HG03135 (cell line): ENCODE results near the gene CLSTN2.

Experiments
- ATAC-seq: cut with Tn5 transposase; IDR thresholded peaks from one replicate; pipeline ENCODE4 v1.9.1; 2021; ENCODE audit warnings: mild to moderate bottlenecking, moderate library complexity; ENCODE audit not compliant: unreplicated experiment

The CLSTN2 gene

GRCh38 chr3:140319739-140320138 lies 384.8 kb downstream of the CLSTN2 start:
- no peak for ATAC-seq

GRCh38 chr3:140323561-140323960 lies 388.6 kb downstream of the CLSTN2 start:
- ATAC-seq = no peak

DNA sequence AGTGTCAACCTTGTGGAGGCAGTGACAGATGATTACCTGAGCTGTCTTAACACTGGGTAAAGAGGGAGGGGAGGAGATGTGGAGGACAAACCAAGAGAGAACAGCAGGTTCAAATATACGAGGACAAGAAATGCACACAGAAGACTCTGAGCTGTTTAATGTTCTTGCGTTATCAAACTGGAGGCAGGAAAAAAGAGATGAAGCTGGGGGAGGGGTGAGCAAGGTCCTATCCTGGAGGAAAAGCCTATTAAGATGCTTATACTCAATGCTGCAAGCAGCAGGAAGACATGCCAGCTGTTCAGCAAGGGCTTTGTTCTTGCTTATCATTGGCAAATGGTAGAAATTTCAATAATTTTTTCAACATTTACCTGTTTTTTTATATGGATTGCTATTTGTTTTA lies 397.1 kb downstream of the CLSTN2 start:
- no peak for ATAC-seq

DNA sequence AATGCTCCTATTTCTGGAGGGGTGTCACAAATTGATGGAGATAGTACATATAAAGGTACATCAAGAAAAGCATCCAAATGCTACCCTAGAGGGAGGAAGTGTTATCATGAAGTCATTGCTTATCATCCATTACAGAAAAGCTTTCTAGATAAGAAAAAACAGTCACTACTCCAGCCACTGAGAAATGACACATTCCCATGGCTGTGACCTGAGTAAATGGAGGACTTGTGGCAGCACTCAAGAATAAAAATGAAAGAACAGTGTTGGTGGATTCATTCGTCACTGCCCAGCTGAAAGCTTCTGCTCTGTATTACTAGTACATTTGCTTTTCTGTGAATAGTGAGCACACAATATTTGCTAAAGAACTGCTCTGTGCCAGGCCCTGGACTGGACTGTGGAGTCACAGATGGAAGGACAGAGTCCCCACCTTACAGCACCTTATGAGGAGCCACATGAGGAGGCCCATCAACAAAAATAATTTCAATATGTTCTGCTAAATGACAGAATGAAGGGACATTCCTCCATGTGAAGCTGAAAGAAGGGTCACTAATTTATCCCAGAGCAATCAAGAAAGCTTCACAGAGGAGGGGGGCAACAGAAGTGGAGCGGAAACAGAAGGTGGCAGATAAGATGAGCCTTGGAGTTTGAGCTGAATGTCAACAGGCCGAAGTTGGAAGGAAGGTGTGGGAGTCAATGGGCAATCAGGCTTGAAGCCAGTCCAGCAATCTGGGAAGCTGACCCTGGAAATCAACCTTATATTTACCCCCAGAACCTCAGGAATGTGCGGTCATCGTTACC lies 399.3 kb downstream of the CLSTN2 start:
- ATAC-seq = no peak

DNA sequence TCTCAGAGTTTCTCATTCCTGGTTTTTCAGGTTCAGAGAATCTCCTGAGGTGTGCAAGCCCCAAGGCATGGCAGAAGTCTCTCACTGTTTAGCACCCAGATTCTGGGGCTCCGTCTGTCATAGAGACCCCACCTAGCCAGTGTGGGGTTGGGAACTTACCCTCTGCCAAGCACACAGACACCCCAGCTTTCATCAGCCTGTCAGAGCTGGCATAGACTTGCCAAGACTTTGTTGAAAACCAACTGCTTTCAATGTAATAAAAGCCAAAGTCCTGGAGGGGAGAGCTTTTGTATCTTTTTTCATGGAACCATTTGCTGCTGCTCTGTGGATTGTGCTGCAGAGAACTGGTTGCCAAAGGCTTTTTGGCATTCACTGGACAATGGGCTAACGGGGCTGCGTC lies 401.5 kb downstream of the CLSTN2 start:
- no peak for ATAC-seq

DNA sequence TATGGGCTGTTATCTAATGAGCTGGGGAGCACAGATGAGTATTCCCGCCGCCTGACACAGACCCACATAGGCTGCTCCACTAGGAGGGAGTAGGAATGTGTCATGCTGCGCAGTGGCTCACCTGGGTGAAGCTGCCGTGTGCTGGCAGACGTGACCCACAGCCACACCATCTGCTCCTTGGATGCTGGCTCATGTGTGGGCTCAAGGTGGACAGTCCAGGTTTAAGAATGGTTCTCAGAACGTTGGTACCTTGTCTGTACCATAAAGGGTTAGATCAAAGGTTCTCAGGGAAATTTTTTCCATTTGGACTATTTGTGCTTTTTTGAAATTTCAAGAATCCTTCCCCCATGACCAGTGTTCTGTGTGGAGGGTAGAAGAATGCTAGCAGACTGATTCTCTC lies 403.9 kb downstream of the CLSTN2 start:
- no peak for ATAC-seq

GRCh38 chr3:140341203-140341602 lies 406.2 kb downstream of the CLSTN2 start:
- no peak for ATAC-seq

GRCh38 chr3:140341817-140342403 lies 406.9 kb downstream of the CLSTN2 start:
- ATAC-seq = no peak

DNA sequence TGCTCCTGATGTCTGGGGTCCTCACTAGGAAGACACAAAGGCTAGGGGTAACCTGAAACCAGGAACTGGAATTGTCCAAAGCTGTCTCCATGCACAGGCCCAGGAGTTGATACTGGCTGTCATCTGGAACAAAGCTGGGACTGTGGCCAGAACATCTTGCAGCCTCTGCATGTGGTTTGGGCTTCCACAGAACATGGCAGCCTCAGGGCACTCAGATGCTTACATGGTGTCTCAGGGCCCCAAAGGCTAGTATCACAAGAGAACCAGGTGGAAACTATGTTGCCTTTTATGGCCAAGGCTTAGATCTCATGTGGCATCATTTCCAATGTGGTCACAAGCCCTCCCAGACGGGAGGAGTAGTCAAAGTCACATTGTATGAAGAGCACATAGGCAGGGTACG lies 407.7 kb downstream of the CLSTN2 start:
- no peak for ATAC-seq

DNA sequence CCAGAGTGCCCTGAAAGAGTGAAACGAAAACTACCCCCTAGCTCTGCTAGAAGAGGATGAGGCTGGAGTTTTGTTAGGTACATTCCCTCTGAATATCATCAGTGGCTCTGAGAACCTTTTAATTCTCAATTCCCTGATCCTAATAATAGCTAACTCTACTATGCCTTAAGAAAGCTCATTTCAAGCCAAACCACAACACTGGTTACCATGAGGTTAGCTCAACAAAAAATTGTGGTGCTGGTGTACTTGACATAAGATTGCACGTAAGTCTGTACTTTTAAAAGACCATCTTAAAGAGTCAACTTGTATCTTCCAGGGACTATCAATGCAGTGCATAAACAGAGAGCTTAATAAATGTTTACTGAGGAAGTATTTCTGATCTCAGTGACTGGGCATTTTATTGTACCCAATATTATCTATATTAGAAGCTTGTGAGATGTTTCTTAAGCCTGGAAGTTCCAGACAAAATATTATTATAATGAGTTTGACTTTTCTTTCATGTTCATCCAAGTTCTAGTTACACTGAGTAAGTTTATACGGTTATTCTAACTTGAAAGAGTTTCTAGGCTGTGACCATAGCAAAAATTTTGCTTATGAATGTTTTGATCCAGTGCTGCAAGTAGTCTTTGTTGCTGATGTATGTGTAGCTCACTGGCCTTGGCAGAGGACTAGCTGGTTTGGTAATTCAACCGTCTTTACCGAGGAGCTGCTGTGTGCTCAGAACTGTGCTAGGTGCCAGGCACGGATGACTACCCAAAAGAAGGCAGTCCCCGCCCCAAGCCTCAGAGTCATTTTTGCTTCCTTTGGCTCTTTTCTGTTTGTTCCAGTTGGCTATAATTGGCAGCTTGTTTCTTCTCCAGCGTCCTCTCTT lies 408.5 kb downstream of the CLSTN2 start:
- no peak for ATAC-seq

DNA sequence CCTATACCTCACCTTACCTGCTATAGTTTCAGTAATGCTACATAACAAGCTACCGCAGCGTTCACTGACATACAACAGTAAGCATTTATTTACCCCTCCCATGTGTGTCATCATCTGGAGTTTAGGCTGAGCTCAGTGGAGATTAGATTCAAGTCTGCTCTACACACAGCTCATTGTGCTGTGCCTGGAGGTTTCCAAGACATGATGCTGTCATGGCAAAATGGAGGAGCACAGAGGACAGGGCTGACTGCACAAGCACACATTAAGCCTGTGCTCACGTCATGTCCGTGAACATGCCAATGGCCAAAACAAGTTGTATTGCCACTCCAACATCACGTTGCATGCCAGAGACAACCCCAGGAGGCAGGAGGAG lies 409.1 kb downstream of the CLSTN2 start:
- no peak for ATAC-seq

- no peak for ATAC-seq
Observed at GRCh38 chr3:140344601-140345205, 409.7 kb downstream of the CLSTN2 start.

DNA sequence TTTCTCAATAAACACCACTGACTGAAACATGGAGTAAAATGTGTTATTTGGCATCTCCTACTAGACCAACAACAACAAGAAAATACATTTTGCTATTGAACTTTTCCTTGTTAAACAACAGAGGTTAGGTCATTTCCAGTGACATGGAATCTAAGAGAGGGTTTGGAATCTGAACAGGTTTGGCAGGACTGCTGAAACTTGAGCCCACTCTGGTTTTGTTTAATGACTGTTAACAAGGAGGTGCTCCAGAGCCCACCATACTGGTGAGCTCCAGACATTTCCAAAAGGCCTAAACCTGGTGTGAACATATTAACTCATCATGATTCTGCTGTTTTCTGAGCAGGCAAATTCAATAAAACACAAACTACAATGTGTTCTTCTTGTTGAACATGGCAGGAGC lies 412.2 kb downstream of the CLSTN2 start:
- ATAC-seq = no peak

- no peak for ATAC-seq
Observed at GRCh38 chr3:140349938-140350337, 415.0 kb downstream of the CLSTN2 start.

- ATAC-seq = no peak
Observed at GRCh38 chr3:140351466-140351865, 416.5 kb downstream of the CLSTN2 start.

- ATAC-seq = no peak
Observed at GRCh38 chr3:140355481-140355880, 420.5 kb downstream of the CLSTN2 start.

GRCh38 chr3:140358686-140359085 lies 423.7 kb downstream of the CLSTN2 start:
- ATAC-seq = no peak

DNA sequence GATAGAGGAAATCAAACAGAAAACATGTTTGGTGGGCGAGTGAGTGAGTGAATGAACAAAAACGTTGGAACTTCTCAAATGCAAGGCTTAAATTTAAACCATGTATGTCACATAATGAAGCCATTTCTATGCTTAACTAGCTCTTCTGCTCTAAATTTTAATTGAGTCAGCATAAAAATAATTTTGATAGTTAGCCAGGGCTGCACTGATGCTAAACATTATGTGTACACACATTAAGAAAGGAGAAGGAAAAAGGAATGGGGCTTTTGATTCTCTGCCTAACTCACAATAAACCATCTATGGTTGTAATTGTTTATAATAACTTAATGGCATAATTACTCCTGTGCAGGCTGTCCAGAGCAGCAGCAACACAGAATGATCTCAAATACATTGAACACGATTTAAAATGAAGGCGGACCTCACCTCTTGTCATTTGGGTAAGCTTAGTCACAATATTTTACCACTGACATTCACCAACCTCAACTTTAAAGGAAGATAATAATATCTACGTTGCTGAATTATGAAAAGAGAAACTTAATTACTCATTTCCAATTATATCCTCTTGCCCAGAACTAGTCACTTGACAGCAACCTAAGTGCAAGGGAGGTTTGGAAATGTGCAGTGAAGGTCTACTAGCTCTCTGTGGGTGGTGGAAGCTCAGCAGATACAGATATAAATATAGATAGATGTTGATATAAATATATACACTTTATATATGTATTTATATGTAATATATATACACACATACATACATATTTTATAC lies 424.4 kb downstream of the CLSTN2 start:
- no peak for ATAC-seq

- no peak for ATAC-seq
Observed at GRCh38 chr3:140360332-140360731, 425.3 kb downstream of the CLSTN2 start.

DNA sequence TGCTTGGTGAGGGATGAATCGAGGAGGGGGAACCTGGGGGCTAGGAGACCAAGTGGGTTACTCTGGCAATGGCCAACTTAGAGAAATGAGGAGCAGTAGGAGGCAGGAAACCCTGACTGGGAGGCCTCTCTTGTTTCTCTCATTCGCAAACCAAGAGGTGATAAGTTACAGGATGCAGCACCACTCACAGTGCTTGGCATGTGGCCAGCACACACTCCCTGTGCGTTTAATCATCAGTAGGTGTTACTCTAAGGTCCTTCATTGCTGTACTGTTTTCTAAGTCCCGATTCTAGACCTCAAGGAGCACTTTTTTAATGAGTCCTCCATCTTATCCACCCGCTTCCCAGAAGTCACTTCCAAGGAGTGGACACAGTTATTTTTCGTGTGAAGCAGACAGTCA lies 428.8 kb downstream of the CLSTN2 start:
- no peak for ATAC-seq
